ENCODE data around the gene FNDC3B. TPM values are rescaled to one million over a fixed set of nuclear protein-coding genes. Genes with fewer than 3 reads are reported as not detected.

Gene FNDC3B
- total RNA-seq, 2 experiments from 2014 or later, result 9.2 to 13.5 TPM

- CTCF ChIA-PET, result interaction anchor here (0.9 to 1.1 kb wide), 2 partner anchors 23 to 274 kb away, joined by 3 read pairs; no protein-coding TSS in a partner anchor
- Mint-ChIP-seq H3K27me3 (ENCODE audit: low read depth) (no peaks in the 10 kb centered on the region), H3K4me3 (no peak overlapping the region), H3K4me1 (ENCODE audit: low read depth) (no peaks in the 10 kb centered on the region), H3K9me3 (no peaks in the 10 kb centered on the region), H3K36me3 (ENCODE audit: low read depth) (peaks cover 25% of the 10 kb centered on the region), H3K27ac (no peak overlapping the region)
- intact Hi-C loops (cut with micrococcal nuclease), result no loop called here
- DNase-seq, result no peak
Measured at GRCh38 chr3:172309741-172310427, 270.5 kb downstream of the FNDC3B start.

GRCh38 chr3:172310428-172310760, 271.0 kb downstream of the FNDC3B start:
- no peak for DNase-seq
- intact Hi-C loops (cut with micrococcal nuclease), result no loop called here
- no peaks in the 10 kb centered on the region for H3K27me3 Mint-ChIP-seq (ENCODE audit: low read depth)
- peaks cover 23% of the 10 kb centered on the region for H3K36me3 Mint-ChIP-seq (ENCODE audit: low read depth)
- no peak overlapping the region for H3K27ac Mint-ChIP-seq
- no peaks in the 10 kb centered on the region for H3K4me1 Mint-ChIP-seq (ENCODE audit: low read depth)
- no peaks in the 10 kb centered on the region for H3K9me3 Mint-ChIP-seq
- H3K4me3 Mint-ChIP-seq, result no peak overlapping the region
- CTCF ChIA-PET, result interaction anchor here (0.9 to 1.1 kb wide), 2 partner anchors 22 to 275 kb away, joined by 3 read pairs; no protein-coding TSS in a partner anchor

GRCh38 chr3:172311217-172311616, 271.8 kb downstream of the FNDC3B start:
- H3K36me3 Mint-ChIP-seq (ENCODE audit: low read depth), result peaks cover 23% of the 10 kb centered on the region
- no peaks in the 10 kb centered on the region for H3K4me1 Mint-ChIP-seq (ENCODE audit: low read depth)
- no peak overlapping the region for H3K4me3 Mint-ChIP-seq
- intact Hi-C loops (cut with micrococcal nuclease), result no loop called here
- no peaks in the 10 kb centered on the region for H3K27me3 Mint-ChIP-seq (ENCODE audit: low read depth)
- no peak overlapping the region for H3K27ac Mint-ChIP-seq
- CTCF ChIA-PET, result interaction anchor here (1.1 kb wide), 1 partner anchor 21 kb away, joined by 3 read pairs; no protein-coding TSS in a partner anchor
- H3K9me3 Mint-ChIP-seq, result no peaks in the 10 kb centered on the region
- DNase-seq, result no peak

GRCh38 chr3:172312001-172312400, 272.6 kb downstream of the FNDC3B start:
- Mint-ChIP-seq H3K27me3 (ENCODE audit: low read depth) (no peaks in the 10 kb centered on the region), H3K27ac (no peak overlapping the region)
- CTCF ChIA-PET, result interaction anchor here (1.0 kb wide), 1 partner anchor 9 kb away, joined by 4 read pairs; no protein-coding TSS in a partner anchor

GRCh38 chr3:172312711-172313110, 273.3 kb downstream of the FNDC3B start:
- Mint-ChIP-seq H3K36me3 (ENCODE audit: low read depth) (peaks cover 22% of the 10 kb centered on the region), H3K27me3 (ENCODE audit: low read depth) (no peaks in the 10 kb centered on the region), H3K27ac (no peak overlapping the region), H3K4me3 (no peak overlapping the region), H3K9me3 (no peaks in the 10 kb centered on the region), H3K4me1 (ENCODE audit: low read depth) (peaks cover 1% of the 10 kb centered on the region)
- CTCF ChIA-PET, result interaction anchor here (1.0 to 1.9 kb wide), 2 partner anchors 8 to 20 kb away, joined by 4 to 6 read pairs; no protein-coding TSS in a partner anchor
- intact Hi-C loops (cut with micrococcal nuclease), result no loop called here
- no peak for DNase-seq

More at GRCh38 chr3:172312001-172312400, 272.6 kb downstream of the FNDC3B start:
- no peaks in the 10 kb centered on the region for H3K4me1 Mint-ChIP-seq (ENCODE audit: low read depth)
- peaks cover 25% of the 10 kb centered on the region for H3K36me3 Mint-ChIP-seq (ENCODE audit: low read depth)
- H3K9me3 Mint-ChIP-seq, result no peaks in the 10 kb centered on the region
- intact Hi-C loops (cut with micrococcal nuclease), result no loop called here
- H3K4me3 Mint-ChIP-seq, result no peak overlapping the region
- DNase-seq, result no peak

GRCh38 chr3:172313671-172314070, 274.3 kb downstream of the FNDC3B start:
- intact Hi-C loops (cut with micrococcal nuclease), result no loop called here
- H3K9me3 Mint-ChIP-seq, result no peaks in the 10 kb centered on the region
- no peak overlapping the region for H3K4me3 Mint-ChIP-seq
- H3K27ac Mint-ChIP-seq, result no peak overlapping the region
- peaks cover 9% of the 10 kb centered on the region for H3K4me1 Mint-ChIP-seq (ENCODE audit: low read depth)
- H3K27me3 Mint-ChIP-seq (ENCODE audit: low read depth), result no peaks in the 10 kb centered on the region
- H3K36me3 Mint-ChIP-seq (ENCODE audit: low read depth), result peaks cover 22% of the 10 kb centered on the region
- CTCF ChIA-PET, result interaction anchor here (1.9 kb wide), 1 partner anchor 19 kb away, joined by 6 read pairs; no protein-coding TSS in a partner anchor
- DNase-seq, result no peak

GRCh38 chr3:172314591-172315160, 275.3 kb downstream of the FNDC3B start:
- intact Hi-C loops (cut with micrococcal nuclease), result no loop called here
- Mint-ChIP-seq H3K27ac (no peak overlapping the region), H3K36me3 (ENCODE audit: low read depth) (peaks cover 22% of the 10 kb centered on the region), H3K4me3 (no peak overlapping the region), H3K27me3 (ENCODE audit: low read depth) (no peaks in the 10 kb centered on the region), H3K9me3 (no peaks in the 10 kb centered on the region), H3K4me1 (ENCODE audit: low read depth) (peaks cover 9% of the 10 kb centered on the region)
- CTCF ChIA-PET, result interaction anchor here (0.6 to 1.9 kb wide), 3 partner anchors 16 to 626 kb away, joined by 3 to 6 read pairs (median 5); no protein-coding TSS in a partner anchor
- DNase-seq, result no peak

- no peaks in the 10 kb centered on the region for H3K27me3 Mint-ChIP-seq (ENCODE audit: low read depth)
- H3K36me3 Mint-ChIP-seq (ENCODE audit: low read depth), result peaks cover 20% of the 10 kb centered on the region
- no peaks in the 10 kb centered on the region for H3K9me3 Mint-ChIP-seq
- no peak overlapping the region for H3K4me3 Mint-ChIP-seq
- H3K4me1 Mint-ChIP-seq (ENCODE audit: low read depth), result peaks cover 9% of the 10 kb centered on the region
- intact Hi-C loops (cut with micrococcal nuclease), result no loop called here
- DNase-seq, result peak; percentile 24
- H3K27ac Mint-ChIP-seq, result no peak overlapping the region
- CTCF ChIA-PET, result interaction anchor here (0.6 to 0.9 kb wide), 2 partner anchors 16 to 1353 kb away, joined by 3 to 5 read pairs; no protein-coding TSS in a partner anchor
Measured at GRCh38 chr3:172315401-172316091, 276.2 kb downstream of the FNDC3B start.

- Mint-ChIP-seq H3K4me3 (no peak overlapping the region), H3K36me3 (ENCODE audit: low read depth) (peaks cover 19% of the 10 kb centered on the region), H3K9me3 (no peaks in the 10 kb centered on the region), H3K4me1 (ENCODE audit: low read depth) (peaks cover 9% of the 10 kb centered on the region), H3K27ac (no peak overlapping the region), H3K27me3 (ENCODE audit: low read depth) (no peaks in the 10 kb centered on the region)
- DNase-seq, result no peak
- intact Hi-C loops (cut with micrococcal nuclease), result no loop called here
- CTCF ChIA-PET, result no interaction called here
Measured at GRCh38 chr3:172316758-172317157, 277.4 kb downstream of the FNDC3B start.

GRCh38 chr3:172317481-172317880, 278.1 kb downstream of the FNDC3B start:
- CTCF ChIA-PET, result no interaction called here
- no peak overlapping the region for H3K4me3 Mint-ChIP-seq
- peaks cover 14% of the 10 kb centered on the region for H3K36me3 Mint-ChIP-seq (ENCODE audit: low read depth)
- peaks cover 9% of the 10 kb centered on the region for H3K4me1 Mint-ChIP-seq (ENCODE audit: low read depth)
- no peak overlapping the region for H3K27ac Mint-ChIP-seq
- DNase-seq, result no peak
- H3K27me3 Mint-ChIP-seq (ENCODE audit: low read depth), result no peaks in the 10 kb centered on the region
- H3K9me3 Mint-ChIP-seq, result no peaks in the 10 kb centered on the region
- intact Hi-C loops (cut with micrococcal nuclease), result no loop called here

- H3K9me3 Mint-ChIP-seq, result no peaks in the 10 kb centered on the region
- CTCF ChIA-PET, result interaction anchor here (5.9 kb wide), 1 partner anchor 14 kb away, joined by 23 read pairs; no protein-coding TSS in a partner anchor
- H3K27ac Mint-ChIP-seq, result no peak overlapping the region
- no peak for DNase-seq
- H3K36me3 Mint-ChIP-seq (ENCODE audit: low read depth), result peaks cover 11% of the 10 kb centered on the region
- no peak overlapping the region for H3K4me3 Mint-ChIP-seq
- intact Hi-C loops (cut with micrococcal nuclease), result no loop called here
- H3K27me3 Mint-ChIP-seq (ENCODE audit: low read depth), result no peaks in the 10 kb centered on the region
- H3K4me1 Mint-ChIP-seq (ENCODE audit: low read depth), result peaks cover 9% of the 10 kb centered on the region
Measured at GRCh38 chr3:172317984-172318383, 278.6 kb downstream of the FNDC3B start.

GRCh38 chr3:172319595-172319994, 280.2 kb downstream of the FNDC3B start:
- Mint-ChIP-seq H3K27ac (no peak overlapping the region), H3K36me3 (ENCODE audit: low read depth) (peaks cover 10% of the 10 kb centered on the region), H3K27me3 (ENCODE audit: low read depth) (no peaks in the 10 kb centered on the region), H3K4me1 (ENCODE audit: low read depth) (peaks cover 21% of the 10 kb centered on the region), H3K9me3 (no peaks in the 10 kb centered on the region), H3K4me3 (no peak overlapping the region)
- DNase-seq, result no peak
- intact Hi-C loops (cut with micrococcal nuclease), result no loop called here
- CTCF ChIA-PET, result interaction anchor here (5.9 kb wide), 1 partner anchor 12 kb away, joined by 23 read pairs; no protein-coding TSS in a partner anchor
